ENCODE results near the gene APOBEC3G. TPM values are rescaled to one million over a fixed set of nuclear protein-coding genes. Genes with fewer than 3 reads are reported as not detected.

APOBEC3G gene
- total and polyA plus RNA-seq, 12 donors: 1.9 to 17.7 (median 3.1) TPM

DNA sequence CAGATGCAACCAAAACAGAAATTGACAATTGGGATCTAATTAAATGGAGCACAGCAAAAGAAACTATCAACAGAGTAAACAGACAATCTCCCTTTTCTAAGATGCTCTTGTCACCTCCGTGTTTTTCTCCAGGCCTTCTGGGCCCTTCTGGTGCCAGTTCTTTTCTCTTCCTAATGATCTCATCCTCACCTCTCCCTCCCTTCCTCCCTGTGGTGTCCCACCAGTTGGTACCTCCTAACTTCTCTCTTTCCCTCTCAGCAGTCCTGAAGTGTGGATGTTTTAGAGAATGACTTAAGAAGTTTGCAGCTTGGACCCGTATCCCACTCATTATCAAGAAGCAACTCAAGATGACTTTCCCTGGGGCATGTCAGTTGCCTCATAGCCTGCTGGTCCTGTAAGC, 26.4 kb downstream of the APOBEC3G start:
- DNase-seq (no peak), ATAC-seq (no peak)
- Histone ChIP-seq H3K36me3 (no peaks in the 10 kb centered on the region), H3K4me1 (peaks cover 0 to 7% (median 0%) of the 10 kb centered on the region in 9 donors), H3K27ac (no peak overlapping the region), H3K4me3 (no peak overlapping the region), H3K27me3 (peaks cover 0 to 5% (median 0%) of the 10 kb centered on the region in 7 donors), H3K9me3 (no peaks in the 10 kb centered on the region)
- WGBS, 2 donors: 61 to 67% methylated on average over 2 of the region's 2 CpGs
- no peak for TF ChIP-seq CTCF (IDR thresholded peaks at IDR 0.05)
- intact Hi-C loops (cut with DNase I): no loop called here

GRCh38 chr22:39106326-39106725, 29.3 kb downstream of the APOBEC3G start:
- Histone ChIP-seq H3K4me3 (no peak overlapping the region), H3K36me3 (no peaks in the 10 kb centered on the region), H3K27me3 (peaks cover 0 to 5% (median 0%) of the 10 kb centered on the region in 7 donors), H3K4me1 (no peaks in the 10 kb centered on the region), H3K27ac (no peak overlapping the region), H3K9me3 (no peaks in the 10 kb centered on the region)
- no peak for DNase-seq
- no peak for TF ChIP-seq CTCF (IDR thresholded peaks at IDR 0.05)
- 76 to 89% methylated on average over 2 of the region's 2 CpGs for WGBS, 2 donors
- ATAC-seq: no peak
- intact Hi-C loops (cut with DNase I): no loop called here

GRCh38 chr22:39108487-39108886, 31.4 kb downstream of the APOBEC3G start:
- H3K36me3 ChIP-seq: no peaks in the 10 kb centered on the region
- no peak overlapping the region for H3K4me3 ChIP-seq
- no peak for ATAC-seq
- 91 to 93% methylated on average over 4 of the region's 4 CpGs for WGBS, 2 donors
- no peak for TF ChIP-seq CTCF (IDR thresholded peaks at IDR 0.05)
- peaks cover 0 to 15% (median 3%) of the 10 kb centered on the region in 7 donors for H3K27me3 ChIP-seq
- no peaks in the 10 kb centered on the region for H3K9me3 ChIP-seq
- intact Hi-C loops (cut with DNase I): no loop called here
- no peak overlapping the region for H3K27ac ChIP-seq
- H3K4me1 ChIP-seq: no peaks in the 10 kb centered on the region
- no peak for DNase-seq

- no peak for TF ChIP-seq CTCF (IDR thresholded peaks at IDR 0.05)
- intact Hi-C loops (cut with DNase I): no loop called here
- Histone ChIP-seq H3K9me3 (no peaks in the 10 kb centered on the region), H3K4me3 (no peak overlapping the region), H3K27me3 (peaks cover 0 to 20% (median 11%) of the 10 kb centered on the region in 7 donors), H3K4me1 (no peaks in the 10 kb centered on the region), H3K36me3 (no peaks in the 10 kb centered on the region), H3K27ac (no peak overlapping the region)
- 88 to 93% methylated on average over 9 of the region's 9 CpGs for WGBS, 2 donors
- ATAC-seq (no peak), DNase-seq (no peak)
Measured at GRCh38 chr22:39109361-39109760, 32.3 kb downstream of the APOBEC3G start.
